ENCODE measurements around the gene LHX5. TPM values are rescaled to one million over a fixed set of nuclear protein-coding genes. Genes with fewer than 3 reads are reported as not detected.

The LHX5 gene
- total and polyA plus RNA-seq, 7 donors: not detected

- H3K36me3 ChIP-seq: no peaks in the 10 kb centered on the region
- no peak for TF ChIP-seq POLR2AphosphoS5 (IDR thresholded peaks at IDR 0.05)
- no peak for TF ChIP-seq CTCF (IDR thresholded peaks at IDR 0.05)
- TF ChIP-seq POLR2A (IDR thresholded peaks at IDR 0.05): no peak
- no peak for TF ChIP-seq EP300 (IDR thresholded peaks at IDR 0.05)
- no peak for DNase-seq
- intact Hi-C loops (cut with DNase I): no loop called here
- H3K27ac ChIP-seq: no peak overlapping the region
- H3K4me1 ChIP-seq: peaks cover 0 to 25% (median 16%) of the 10 kb centered on the region in 4 donors
- no peak overlapping the region for H3K4me3 ChIP-seq
- no peaks in the 10 kb centered on the region for H3K9me3 ChIP-seq
- WGBS, 2 donors: 5 to 11% methylated on average over 19 of the region's 19 CpGs
- H3K27me3 ChIP-seq: peaks cover 54 to 100% (median 93%) of the 10 kb centered on the region in 3 donors
Observed at GRCh38 chr12:113469949-113470743, 1.5 kb downstream of the LHX5 start.

GRCh38 chr12:113469224-113469948 lies 2.3 kb downstream of the LHX5 start:
- 8 to 16% methylated on average over 17 of the region's 17 CpGs for WGBS, 2 donors
- Histone ChIP-seq H3K4me1 (peaks cover 0 to 32% (median 24%) of the 10 kb centered on the region in 4 donors), H3K27me3 (peaks cover 61 to 100% (median 93%) of the 10 kb centered on the region in 3 donors), H3K27ac (no peak overlapping the region), H3K9me3 (no peaks in the 10 kb centered on the region), H3K36me3 (no peaks in the 10 kb centered on the region), H3K4me3 (no peak overlapping the region)
- TF ChIP-seq CTCF (IDR thresholded peaks at IDR 0.05): no peak
- TF ChIP-seq POLR2A (IDR thresholded peaks at IDR 0.05): no peak
- no peak for TF ChIP-seq POLR2AphosphoS5 (IDR thresholded peaks at IDR 0.05)
- intact Hi-C loops (cut with DNase I): no loop called here
- DNase-seq: no peak

- peaks cover 0 to 40% (median 32%) of the 10 kb centered on the region in 4 donors for H3K4me1 ChIP-seq
- WGBS, 2 donors: 4 to 8% methylated on average over 38 of the region's 38 CpGs
- H3K36me3 ChIP-seq: no peaks in the 10 kb centered on the region
- peaks cover 62 to 100% (median 95%) of the 10 kb centered on the region in 3 donors for H3K27me3 ChIP-seq
- H3K27ac ChIP-seq: no peak overlapping the region
- TF ChIP-seq POLR2A (IDR thresholded peaks at IDR 0.05): no peak
- TF ChIP-seq EP300 (IDR thresholded peaks at IDR 0.05): no peak
- TF ChIP-seq POLR2AphosphoS5 (IDR thresholded peaks at IDR 0.05): no peak
- TF ChIP-seq CTCF (IDR thresholded peaks at IDR 0.05): no peak
- H3K4me3 ChIP-seq: no peak overlapping the region
- intact Hi-C loops (cut with DNase I): no loop called here
- H3K9me3 ChIP-seq: no peaks in the 10 kb centered on the region
- no peak for DNase-seq
Observed at GRCh38 chr12:113468365-113469223, 3.1 kb downstream of the LHX5 start.

DNA sequence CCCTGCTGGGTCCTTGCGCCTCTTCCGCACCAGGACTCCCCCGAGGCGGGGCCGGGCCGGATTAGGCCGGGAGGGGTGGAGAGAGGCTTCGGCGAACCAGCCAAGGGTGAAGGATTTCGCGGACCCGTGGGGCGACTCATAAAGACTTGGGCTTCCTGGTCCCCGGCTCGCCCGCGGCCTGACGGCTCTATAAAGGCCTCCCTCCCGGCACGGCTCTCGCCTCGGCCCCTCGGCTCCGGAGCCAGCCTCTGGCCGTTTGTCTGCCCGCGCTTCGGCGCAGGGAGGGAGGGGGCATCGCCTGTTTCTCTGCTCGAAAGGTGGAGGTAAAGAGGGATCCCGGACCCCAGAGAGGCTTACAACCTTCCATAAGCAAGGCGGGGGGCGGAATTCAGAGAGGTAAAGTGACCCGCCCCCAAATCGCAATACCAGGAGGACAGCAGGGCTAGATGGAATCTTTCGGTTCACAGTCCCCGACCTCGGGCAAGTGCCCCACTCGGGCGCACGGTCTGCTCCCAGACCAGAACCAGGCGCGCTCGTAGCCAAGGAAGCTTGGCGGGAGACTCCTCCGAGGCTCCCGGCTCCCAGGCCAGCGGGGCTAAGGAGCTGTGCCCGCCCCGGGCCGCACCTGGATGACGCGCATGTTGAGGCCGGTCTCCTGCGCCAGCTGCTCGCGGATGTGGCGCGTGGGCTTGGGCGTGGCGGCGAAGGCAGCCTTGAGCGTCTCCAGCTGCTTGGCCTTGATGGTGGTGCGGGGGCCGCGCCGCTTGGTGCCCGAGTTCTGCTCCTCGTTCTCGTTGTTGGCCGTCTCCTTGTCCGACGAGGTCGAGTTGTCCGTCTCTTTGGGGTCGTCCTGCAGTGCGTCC lies 3.9 kb downstream of the LHX5 start:
- 2% methylated on average over 78 of the region's 78 CpGs for WGBS, 2 donors
- Histone ChIP-seq H3K4me1 (peaks cover 0 to 49% (median 40%) of the 10 kb centered on the region in 4 donors), H3K36me3 (no peaks in the 10 kb centered on the region), H3K27me3 (peaks cover 71 to 100% (median 97%) of the 10 kb centered on the region in 3 donors), H3K27ac (no peak overlapping the region), H3K9me3 (no peaks in the 10 kb centered on the region), H3K4me3 (peak overlapping the region in 3 of 4 donors; percentile 12 to 40 (median 37))
- intact Hi-C loops (cut with DNase I): no loop called here
- TF ChIP-seq POLR2AphosphoS5 (IDR thresholded peaks at IDR 0.05) (no peak), CTCF (IDR thresholded peaks at IDR 0.05) (no peak), POLR2A (IDR thresholded peaks at IDR 0.05) (no peak), EP300 (IDR thresholded peaks at IDR 0.05) (no peak)
- no peak for DNase-seq

All from sigmoid colon (tissue), 7 donors.